NCI-H2196 treated with DMSO at 0.1 percent for 48 hours (cell line): ENCODE data around the gene POU2F1.

Experiments
- DNase-seq: peaks from one replicate; lab custom pipeline; 2025; ENCODE audit not compliant: unreplicated experiment; lab: John Stamatoyannopoulos, UW

Gene POU2F1

DNA sequence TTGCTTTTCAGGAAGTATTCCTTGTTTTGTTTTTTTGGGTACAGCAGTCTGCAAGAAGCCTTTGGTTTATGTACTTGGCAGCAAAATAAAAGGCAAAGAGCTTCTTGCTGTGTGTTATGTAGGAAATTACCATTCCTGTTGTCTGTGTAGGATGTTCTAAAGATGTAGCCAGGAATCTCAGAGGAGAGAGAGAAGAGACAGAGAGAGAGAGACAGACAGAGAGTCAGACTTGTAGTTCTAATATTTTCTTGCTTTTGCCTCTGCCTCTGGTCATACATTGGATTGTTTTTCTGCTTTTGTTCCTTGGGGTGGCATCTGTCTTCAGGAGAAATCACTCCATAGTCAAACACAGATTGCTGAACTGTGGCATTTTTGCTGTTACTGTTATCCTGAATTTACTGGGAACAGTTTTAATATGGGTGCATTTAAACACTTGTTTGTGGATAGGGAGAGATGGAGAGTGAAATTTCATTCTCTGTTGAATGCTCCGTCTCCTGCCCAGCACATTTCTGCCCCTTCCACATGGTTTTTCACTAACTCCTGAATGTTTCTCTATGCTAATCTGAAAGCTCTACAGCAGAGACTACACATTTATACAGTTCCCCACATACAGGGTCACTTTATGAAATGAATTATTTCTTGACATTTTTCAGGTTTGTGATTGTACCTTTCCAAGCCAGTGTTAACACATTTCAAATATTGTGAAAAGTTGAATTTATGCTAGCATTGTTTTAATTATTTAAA, 49.8 kb downstream of the POU2F1 start:
- no peak for DNase-seq

DNA sequence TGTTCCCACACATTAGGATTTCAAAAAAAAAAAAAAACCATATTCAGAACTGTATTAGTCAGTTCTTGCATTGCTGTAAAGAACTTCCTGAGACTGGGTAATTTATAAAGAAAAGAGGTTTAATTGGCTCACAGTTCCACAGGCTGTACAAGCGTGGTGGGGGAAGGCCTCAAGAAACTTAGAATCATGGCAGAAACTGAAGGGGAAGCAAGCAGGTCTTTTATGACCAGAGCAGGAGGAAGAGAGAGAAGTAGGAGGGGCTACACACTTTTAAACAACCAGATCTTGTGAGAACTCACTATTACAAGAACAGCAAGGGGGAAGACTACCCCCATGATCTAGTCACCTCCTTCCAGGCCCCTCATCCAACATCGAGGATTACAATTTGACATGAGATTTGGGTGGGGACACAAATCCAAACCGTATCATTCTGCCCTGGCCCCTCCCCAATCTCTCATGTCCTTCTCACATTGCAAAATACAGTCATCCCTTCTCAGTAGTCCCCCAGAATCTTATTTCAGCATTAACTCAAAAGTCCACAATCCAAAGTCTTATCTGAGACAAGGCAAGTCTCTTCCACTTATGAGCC, 51.8 kb downstream of the POU2F1 start:
- DNase-seq: no peak

DNA sequence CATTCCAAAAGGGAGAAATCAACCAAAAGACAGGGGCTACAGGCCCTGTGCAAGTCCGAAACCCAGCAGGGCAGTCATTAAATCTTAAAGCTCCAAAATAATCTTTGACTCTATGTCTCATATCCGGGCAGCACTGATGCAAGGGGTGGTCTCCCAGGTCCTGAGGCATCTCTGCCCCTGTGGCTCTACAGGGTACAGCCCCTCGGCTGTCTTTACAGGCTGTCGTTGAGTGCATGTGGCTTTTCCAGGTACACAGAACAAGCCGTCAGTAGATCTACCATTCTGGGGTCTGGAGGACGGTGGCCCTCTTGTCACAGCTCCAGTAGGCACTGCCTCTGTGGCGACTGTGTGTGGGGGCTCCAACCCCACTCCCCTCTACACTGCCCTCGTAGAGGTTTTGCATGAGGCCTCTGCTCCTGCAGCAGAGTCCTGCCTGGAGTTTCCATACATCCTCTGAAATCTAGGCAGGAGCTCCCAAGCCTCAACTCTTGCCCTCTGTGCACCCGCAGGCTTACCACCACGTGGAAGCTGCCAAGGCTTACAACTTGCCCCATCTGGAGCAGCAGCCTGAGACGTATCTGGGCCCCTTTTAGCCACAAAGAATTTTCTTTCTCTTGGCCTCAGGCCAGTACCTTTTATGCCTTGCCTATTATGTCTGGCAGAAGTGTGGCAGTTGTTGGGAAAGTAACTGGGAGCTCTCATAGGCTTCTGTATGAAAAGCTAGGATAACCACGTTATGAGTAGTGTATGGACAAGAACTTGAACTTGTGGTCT, 52.5 kb downstream of the POU2F1 start:
- DNase-seq: no peak

DNA sequence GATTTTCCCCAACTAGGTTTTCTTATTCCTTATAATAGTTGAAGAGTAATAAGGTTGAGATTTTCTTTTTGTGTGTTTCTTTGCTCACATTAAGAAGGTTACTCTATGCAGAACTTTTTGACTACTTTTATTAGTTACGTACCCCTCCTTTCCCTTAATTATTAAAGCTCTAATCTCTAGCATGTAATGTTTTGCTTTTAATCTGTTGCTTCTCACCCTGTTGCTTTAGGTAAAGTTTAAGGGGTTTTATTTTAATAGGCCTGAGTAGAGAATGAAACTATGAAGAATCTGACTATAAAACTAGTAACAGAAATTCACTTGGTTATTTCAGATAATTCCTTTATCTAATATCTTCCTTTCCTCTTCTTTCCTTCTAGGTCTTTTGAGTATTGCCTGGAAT, 53.4 kb downstream of the POU2F1 start:
- no peak for DNase-seq

DNA sequence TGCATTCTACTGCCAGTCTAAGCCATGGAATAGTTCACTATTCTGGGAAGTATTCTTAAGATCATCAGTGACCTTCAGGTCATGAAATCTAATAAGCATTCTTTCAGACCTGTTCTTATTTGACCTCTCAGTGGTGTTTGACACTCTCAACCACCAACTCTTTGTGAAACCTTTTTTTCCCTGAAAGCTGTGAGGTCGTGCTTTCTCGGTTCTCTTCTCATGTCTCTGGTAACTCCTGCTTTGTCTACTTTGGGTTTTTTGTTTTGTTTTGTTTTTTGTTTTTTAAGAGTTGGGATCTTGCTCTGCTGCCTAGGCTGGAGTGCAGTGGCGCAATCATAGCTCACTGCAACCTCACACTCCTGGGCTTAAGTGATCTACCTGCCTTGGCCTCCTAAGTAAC, 56.3 kb downstream of the POU2F1 start:
- DNase-seq: no peak

DNA sequence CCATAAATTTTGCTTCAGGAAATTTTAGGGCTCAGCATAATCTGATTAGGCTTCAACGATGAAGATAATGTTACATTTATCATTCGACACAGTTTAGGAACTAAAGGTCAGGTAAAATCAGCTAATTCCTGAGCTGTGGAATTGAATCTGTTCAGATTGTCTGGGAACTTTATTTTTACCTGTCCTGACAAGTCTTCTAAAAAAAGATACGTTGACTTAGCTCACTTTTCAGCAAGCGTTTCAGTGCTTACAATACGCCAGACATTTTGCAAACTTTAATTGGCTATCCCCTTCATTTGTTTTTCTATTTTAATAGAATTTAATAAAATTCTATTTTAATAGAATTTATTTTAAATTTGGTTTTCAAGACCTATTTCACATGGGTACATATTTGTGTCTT, 57.8 kb downstream of the POU2F1 start:
- no peak for DNase-seq

DNA sequence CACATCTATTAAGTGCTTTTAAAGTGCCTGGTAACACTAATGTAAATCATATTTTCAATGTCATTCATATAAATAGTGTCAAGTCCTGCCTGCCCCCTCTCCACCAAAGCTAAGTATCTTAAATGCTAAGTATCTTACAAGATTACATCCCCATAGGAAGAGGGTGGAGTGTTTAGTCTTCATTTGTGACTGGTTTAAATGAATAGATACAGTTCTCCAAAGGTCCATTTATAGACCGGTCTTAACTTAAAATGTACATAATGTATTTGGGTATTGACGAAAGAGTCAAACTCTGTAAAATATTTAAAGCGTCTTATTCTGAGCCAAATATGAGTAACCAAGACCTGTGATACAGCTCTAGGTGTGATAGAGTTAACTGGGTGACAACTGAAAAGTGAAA, 60.2 kb downstream of the POU2F1 start:
- DNase-seq: no peak

DNA sequence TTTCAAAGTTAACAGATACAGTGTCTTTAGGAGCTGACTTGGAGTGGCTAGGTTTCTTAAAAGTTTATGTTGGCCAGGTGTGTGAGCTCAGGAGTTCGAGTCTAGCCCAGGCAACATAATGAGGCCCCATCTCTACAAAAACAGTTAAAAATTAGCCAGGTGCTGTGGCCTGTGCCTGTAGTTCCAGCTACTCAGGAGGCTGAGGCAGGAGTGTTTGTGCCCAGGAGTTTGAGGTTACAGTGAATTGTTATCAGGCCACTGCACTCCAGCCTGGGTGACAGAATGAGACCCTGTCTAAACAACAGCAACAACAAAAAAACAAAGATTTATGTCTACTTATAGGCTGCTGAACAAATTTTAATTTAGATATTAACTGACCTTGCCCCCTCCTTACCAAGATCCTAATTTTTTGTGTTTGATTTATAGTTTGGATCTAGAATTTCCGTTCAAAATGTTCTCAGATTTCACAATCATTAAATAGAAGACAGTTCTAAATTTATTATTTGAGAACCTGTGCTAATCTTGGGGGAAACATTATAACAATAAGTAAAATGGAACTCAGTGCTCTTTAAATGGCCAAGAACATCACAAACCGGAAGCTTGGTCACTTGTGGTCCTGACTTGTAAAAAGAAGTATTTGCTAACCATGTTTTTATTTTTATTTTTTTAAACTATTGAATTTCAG, 67.8 kb downstream of the POU2F1 start:
- no peak for DNase-seq

DNA sequence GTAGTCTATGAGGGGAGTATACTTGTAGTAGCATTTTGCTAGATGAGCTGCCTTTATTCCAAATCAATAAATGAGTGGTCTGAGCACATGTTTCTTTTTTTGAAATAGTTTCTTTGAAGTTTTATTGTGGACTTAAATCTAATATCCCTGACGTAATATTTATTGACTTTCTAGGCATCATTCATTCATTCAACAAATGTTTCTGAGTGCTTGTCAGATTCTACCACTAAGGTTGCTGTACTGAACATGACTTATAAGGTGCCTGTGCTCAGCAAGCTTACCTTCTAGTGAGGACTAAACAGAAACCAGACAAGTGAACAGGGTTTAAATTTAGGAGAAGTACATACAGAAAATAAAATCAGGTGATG, 68.4 kb downstream of the POU2F1 start:
- no peak for DNase-seq

DNA sequence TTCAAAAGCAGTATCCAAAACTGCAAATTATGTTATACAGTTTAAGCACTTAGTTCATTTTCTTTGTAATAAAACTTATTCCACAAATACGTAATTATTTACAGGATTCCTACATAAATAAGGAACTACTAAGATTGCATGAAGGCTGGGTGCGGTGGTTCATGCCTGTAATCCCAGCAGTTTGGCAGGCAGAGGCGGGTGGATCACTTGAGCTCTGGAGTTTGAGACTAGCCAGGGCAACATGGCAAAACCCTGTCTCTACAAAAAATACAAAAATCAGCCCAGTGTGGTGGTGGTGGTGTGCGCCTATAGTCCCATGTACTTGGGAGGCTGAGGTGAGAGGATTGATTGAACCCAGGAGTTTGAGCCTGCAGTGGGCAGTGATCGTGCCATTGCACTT, 69.3 kb downstream of the POU2F1 start:
- DNase-seq: no peak

DNA sequence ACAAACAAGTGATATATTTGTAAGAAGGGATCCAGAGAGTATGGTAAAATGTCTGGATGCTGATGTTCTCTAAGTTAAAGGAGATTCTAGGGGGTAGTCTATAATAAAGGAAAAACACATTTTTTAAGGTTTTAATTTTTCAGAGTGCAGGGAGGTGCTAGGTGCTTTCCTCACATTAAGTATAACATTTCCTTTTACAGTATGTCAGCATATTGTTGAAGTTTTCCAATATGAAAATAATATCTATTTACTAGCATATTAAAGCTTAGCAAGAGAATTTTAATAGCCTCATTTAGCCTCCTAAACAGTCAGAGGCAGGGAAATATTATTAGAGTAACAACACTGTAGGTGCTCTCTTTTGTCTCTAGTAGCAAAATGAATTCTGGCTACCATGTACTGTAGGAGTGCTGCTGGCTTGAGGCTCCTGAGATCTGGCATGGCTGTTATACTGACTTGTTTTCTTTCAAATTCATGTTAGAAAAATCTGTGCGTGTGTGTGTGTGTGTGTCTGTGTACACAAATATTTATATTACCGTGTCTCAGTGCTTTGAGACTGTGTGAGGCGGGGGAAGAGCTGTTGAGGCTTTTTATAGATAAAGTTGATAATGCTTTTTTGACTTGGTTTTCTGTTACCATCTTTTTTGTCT, 71.0 kb downstream of the POU2F1 start:
- DNase-seq: no peak

DNA sequence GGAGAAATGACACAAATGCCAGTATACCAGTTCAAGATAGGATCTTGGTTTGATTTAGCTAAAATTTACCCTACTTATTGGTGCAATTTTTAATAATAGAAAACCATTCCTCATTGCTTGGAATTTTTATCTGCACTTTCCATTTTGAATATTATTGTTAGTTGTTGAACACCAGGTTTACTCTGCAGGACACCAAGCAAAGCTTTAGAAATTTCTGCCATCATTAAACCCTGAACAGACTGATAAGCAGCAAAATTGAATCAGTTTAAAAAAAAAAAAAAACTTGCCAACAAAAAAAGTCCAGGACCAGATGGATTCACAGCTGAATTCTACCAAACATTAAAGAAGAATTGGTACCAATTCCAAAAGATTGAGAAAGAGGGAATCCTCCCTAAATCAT, 71.5 kb downstream of the POU2F1 start:
- DNase-seq: no peak

DNA sequence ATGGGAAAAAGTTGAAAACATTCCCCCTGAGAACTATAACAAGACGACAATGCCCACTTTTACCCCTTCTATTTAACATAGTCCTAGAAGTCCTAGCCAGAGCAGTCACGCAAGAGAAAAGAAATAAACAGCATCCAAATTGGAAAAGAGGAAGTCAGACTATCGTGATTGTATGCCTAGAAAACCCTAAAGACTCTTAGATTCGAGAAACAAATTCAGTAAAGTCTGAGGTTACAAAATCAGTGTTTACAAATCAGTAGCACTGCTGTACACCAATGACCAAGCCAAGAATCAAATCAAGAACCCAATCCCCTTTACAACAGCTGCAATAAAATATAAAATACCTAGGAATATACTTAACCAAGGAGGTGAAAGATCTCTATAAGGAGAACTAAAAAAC, 72.4 kb downstream of the POU2F1 start:
- DNase-seq: no peak

DNA sequence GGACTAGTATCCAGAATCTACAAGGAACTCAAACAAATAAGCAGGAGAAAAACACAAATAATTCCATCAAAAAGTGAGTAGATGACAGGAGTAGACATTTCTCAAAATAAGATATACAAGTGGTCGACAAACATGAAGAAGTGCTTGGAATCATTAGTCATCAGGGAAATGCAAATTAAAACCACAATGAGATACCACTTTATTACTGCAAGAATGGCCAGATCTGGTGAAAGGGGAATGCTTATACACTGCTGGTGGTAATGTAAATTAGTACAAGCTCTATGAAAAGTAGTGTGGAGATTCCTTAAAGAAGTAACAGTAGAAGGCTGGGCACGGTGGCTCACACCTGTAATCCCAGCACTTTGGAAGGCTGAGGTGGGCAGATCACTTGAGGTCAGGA, 73.8 kb downstream of the POU2F1 start:
- DNase-seq: no peak

DNA sequence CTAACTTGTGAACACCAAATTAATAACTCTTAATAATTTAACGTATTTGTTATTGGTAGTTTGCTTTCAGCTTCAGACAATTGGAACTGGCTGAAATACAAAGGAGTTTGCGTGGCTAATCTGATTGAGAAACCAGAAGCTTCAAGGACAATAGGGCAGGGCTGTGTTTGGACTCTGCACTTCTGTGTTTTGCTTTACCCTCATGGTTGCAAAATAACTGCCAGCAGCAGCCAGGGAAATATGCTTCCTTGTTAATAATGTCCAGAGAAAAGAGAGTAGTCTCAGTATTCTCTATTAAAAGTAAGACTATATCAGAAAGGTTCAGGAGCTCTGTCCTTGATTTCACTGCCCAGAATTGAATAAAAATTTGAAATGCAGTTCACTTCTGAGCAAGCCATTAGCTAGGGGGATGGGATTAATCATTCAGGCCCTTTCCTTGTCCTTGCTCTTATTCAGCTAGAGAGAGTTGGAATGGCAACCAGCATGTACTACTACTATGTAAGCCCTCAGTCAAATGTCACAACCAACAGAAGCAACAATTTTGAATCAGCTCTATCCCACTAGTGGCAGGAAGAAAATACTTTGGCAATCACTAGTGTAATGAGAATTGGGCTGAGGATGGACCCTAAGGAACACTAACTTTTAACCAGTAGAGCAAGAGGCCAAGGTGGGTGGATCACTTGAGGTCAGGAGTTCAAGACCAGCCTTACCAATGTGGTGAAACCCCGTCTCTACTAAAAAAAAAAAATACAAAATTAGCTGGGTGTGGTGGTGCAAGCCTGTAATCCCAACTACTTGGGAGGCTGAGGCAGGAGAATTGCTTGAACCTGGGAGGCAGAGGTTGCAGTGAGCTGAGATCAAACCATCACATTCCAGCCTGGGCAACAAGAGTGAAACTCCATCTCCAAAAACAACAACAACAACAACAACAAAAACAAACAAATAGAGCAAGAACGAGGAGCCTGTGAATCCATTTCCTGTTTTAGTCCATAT, 76.8 kb downstream of the POU2F1 start:
- no peak for DNase-seq

DNA sequence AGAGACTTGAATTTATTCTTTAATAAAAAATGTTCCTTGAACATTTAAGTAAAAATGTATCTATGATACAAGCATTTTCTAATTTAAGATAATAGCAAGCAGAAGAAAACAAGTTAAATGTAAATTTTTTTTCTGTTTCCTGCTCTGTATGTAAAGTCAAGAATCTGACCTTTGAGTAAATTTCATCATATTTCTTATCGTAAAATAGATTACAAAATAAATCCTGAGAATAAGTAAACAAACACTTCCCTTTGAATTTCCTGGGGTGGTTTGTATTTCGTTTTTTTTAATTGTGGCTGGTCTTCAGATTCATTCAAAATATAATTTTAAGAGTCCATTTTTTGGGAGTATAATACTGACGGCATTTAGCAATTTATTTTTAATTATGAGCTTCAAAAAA, 77.6 kb downstream of the POU2F1 start:
- DNase-seq: no peak

DNA sequence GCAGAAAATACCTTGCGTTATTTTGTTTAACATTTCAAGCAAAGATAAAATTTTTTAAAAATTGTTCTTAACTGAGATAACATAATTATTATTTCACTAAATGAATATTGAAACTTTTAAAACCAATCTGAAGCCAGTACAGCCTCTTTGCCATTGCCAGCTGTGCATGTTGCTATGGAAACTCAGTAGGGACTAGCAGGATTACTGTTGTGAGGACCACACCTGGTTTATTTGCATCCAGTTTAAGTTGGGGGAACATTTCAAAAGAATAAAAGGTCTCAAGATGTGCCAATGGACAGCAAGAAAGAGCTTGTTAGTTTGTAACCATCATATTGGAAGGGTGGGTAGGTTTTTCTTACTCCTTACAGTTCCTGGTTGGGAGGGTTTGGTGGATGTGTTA, 80.7 kb downstream of the POU2F1 start:
- DNase-seq: no peak

DNA sequence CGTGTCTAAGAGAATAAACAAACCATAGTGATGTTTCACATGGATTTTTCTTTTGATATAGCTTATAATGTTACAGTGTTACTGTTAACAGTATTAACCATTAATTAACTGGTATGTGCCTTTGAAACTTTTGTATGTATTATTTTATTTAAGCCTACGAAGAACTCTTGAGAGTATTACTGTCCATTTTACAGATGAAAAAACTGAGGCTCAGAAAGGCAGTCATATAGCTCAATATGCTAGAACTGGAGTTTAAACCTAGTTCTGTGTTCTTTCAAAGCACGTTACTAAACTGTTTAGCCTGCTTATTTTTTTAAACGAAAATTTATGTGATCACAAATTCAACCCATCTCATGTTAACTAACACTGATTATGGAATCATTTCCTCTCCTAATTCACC, 83.5 kb downstream of the POU2F1 start:
- no peak for DNase-seq

DNA sequence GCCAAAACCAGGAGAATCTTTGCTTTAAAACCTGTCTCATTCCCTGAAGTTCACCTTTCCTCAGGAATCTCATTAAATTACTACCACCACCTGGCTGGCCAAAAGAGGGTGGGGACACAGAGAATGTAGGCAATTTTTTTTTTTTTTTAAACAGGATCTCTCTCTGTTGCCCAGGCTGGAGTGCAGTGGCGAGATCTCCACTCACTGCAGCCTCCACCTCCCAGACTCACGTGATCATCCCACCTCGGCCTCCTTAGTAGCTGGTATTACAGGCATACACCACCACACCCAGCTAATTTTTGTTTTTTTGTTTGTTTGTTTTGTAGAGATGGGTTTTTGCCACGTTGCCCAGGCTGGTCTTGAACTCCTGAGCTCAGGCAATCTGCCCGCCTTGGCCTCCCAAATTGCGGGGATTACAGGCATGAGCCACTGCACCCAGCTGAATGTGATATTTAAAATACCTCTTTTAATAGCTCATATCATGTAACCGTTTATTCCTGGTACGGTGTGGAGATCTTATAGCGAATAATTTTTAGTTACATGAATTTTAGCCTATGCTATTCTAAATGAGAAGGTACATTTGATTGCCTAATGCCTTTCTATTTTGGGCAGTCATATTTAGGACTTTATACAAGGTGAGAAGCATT, 84.5 kb downstream of the POU2F1 start:
- no peak for DNase-seq
